ENCODE measurements around the gene SLC25A25. TPM values are rescaled to one million over a fixed set of nuclear protein-coding genes. Genes with fewer than 3 reads are reported as not detected.
A peak's percentile ranks its signal among the peaks of the same experiment; 100 is the strongest.

Gene SLC25A25
- total RNA-seq, 1 donor, result 20.2 TPM

DNA sequence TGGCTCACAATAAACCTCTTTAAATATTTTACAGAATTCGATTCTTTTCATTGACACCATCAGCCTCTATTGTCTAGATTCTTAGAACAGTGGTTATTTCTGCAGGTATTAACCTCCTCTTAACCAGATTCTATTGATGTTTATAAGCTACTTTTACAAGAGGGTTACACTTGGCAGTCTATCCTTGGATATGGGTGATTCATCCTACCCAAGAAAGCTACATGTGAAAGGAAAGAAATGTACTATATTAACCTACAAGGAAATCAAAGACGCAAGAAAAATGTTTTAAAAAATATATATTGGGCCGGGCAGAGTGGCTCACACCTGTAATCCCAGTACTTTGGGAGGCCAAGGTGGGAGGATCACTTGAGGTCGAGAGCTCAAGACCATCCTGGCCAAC lies 16.7 kb downstream of the SLC25A25 start:
- TF ChIP-seq, protein P1, sequence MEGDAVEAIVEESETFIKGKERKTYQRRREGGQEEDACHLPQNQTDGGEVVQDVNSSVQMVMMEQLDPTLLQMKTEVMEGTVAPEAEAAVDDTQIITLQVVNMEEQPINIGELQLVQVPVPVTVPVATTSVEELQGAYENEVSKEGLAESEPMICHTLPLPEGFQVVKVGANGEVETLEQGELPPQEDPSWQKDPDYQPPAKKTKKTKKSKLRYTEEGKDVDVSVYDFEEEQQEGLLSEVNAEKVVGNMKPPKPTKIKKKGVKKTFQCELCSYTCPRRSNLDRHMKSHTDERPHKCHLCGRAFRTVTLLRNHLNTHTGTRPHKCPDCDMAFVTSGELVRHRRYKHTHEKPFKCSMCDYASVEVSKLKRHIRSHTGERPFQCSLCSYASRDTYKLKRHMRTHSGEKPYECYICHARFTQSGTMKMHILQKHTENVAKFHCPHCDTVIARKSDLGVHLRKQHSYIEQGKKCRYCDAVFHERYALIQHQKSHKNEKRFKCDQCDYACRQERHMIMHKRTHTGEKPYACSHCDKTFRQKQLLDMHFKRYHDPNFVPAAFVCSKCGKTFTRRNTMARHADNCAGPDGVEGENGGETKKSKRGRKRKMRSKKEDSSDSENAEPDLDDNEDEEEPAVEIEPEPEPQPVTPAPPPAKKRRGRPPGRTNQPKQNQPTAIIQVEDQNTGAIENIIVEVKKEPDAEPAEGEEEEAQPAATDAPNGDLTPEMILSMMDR (IDR thresholded peaks at IDR 0.05; ENCODE audit: insufficient read depth, low read length), result no peak
- no peak for DNase-seq (ENCODE audit: low read depth)
- H3K4me3 ChIP-seq (ENCODE audit: low read depth, low read length), result no peak overlapping the region

DNA sequence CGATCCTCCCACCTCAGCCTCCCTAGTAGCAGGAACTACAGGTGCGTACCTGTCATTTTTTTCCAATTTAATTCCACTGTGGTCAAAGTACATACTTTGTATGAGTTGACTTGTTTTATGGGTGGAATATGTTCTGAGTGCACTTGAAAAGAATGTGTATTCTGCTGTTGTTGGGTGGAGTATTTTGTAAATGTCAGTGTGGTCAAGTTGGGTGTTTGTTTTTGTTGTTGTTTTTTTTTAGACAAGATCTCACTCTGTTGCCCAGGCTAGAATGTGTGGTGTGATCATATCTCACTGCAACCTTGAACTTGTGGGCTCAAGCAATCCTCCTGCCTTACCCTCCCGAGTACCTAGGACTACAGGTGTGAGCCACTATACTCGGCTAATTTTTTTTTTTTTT lies 17.9 kb downstream of the SLC25A25 start:
- no peak for DNase-seq (ENCODE audit: low read depth)
- no peak overlapping the region for H3K4me3 ChIP-seq (ENCODE audit: low read depth, low read length)
- TF ChIP-seq, protein P1 (IDR thresholded peaks at IDR 0.05; ENCODE audit: insufficient read depth, low read length), result no peak

DNA sequence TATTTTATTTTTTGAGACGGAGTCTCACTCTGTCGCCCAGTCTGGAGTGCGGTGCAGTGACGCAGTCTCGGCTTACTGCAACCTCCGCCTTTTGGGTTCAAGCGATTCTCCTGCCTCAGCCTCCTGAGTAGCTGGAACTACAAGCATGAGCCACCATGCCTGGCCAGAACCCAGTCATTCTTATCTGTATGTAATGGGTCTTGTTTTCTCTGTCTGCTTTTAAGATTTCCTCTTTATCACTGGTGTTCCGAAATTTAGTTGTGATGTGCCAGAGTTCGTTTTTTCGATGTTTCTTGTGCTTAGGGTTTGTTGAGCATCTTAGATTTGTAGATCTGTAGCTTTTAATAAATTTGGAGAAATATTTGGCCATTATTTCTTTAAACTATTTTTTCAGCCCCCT lies 19.2 kb downstream of the SLC25A25 start:
- no peak overlapping the region for H3K4me3 ChIP-seq (ENCODE audit: low read depth, low read length)
- DNase-seq (ENCODE audit: low read depth), result no peak
- TF ChIP-seq, protein P1 (IDR thresholded peaks at IDR 0.05; ENCODE audit: insufficient read depth, low read length), result no peak

DNA sequence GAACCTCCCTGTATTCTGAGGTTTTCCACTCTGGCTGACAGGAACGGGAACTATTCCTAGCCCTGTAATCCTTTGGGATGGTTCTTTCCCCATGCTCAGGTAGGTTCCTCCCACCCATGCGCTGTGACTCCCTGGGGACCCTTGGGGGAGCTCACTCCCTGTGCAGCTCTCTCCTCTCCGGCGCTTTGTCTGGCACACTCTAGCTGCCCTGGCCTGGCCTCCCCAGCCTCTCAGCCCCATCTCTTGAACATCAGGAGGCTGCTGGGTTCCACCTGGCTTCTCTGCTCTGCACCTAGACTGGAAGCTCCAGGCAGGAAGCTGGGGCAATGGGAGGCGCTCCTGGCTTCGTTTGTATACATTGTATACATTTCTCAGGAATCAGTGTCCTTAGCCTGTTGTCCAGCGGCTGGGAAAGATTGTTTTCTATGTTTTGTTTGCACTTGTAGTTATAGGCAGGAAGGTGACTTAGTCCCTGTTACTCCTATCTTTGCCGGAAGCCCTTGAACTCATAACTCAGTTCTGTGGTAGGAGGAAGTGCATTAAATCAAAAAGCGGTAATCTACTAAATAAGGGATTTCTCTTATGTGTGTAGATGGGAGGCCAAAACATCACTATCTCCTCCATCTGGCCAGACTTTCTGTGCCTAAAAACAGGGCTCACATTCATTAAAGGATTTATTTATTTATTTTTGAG lies 20.4 kb downstream of the SLC25A25 start:
- TF ChIP-seq, protein P1 (IDR thresholded peaks at IDR 0.05; ENCODE audit: insufficient read depth, low read length), result no peak
- no peak overlapping the region for H3K4me3 ChIP-seq (ENCODE audit: low read depth, low read length)

DNA sequence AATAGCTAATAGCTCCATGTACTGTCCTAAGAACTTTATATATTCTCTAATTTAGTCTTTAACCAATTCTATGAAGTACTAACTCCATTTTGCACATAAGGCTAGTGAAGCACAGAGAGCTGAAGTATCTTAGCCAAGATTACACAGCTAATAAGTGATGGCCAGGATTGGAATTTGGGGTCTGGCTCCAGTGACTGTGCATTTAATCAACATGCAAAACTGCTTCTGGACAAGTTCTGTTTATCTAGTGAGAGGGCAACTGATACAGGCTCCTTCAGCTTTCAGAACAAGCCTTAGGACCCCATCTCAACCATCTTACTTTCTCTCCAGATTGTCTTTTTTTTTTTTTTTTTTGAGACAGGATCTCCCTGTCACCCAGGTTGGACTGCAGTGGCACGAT lies 21.3 kb downstream of the SLC25A25 start:
- TF ChIP-seq, protein P1 (IDR thresholded peaks at IDR 0.05; ENCODE audit: insufficient read depth, low read length), result no peak
- H3K4me3 ChIP-seq (ENCODE audit: low read depth, low read length), result no peak overlapping the region
- DNase-seq (ENCODE audit: low read depth), result no peak

More for the DNA sequence above, 20.4 kb downstream of the SLC25A25 start:
- DNase-seq (ENCODE audit: low read depth), result no peak

DNA sequence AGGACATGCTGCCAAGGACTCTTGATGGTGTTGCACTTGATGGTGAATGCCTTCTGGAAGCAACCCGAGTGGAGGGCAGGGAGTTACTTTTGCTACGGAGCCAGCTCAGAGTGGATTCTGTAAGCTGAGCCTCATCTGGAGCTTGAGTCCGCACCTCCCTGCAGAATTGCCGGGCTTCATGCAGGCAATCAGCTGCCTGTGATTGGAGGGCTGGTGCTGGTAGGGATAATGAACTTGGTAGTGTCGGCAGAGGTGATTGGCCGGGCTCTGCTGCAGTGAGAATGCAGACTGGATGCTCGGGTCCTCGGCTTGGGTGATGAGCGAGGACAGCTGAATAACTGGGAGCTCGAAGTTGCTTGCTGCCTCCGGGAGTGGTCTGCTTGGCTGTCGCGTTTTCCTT lies 23.1 kb downstream of the SLC25A25 start:
- H3K4me3 ChIP-seq (ENCODE audit: low read depth, low read length), result peak overlapping the region; percentile 79
- TF ChIP-seq, protein P1 (IDR thresholded peaks at IDR 0.05; ENCODE audit: insufficient read depth, low read length), result no peak
- DNase-seq (ENCODE audit: low read depth), result peak; percentile 97

DNA sequence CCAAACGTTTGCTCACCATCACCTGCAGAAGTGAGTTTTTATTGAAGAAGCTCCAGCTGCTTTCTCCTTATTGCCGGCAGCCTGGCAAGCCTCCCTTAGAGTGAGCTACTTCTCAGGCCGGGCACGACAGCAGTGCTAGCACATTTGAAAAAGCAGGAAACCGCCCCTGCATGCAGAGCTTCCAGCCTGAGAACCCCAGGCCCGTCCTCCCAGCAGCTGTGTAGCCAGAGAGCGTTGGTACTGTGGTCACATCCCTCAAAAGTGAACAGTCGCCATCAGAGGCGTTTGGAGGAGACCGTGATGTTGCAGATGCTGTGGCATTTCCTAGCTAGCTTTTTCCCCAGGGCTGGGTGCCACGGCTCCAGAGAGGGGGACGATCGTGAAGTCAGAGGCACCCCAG lies 23.5 kb downstream of the SLC25A25 start:
- no peak for DNase-seq (ENCODE audit: low read depth)
- peak overlapping the region; percentile 79 for H3K4me3 ChIP-seq (ENCODE audit: low read depth, low read length)
- TF ChIP-seq, protein P1 (IDR thresholded peaks at IDR 0.05; ENCODE audit: insufficient read depth, low read length), result no peak
